Renal pelvis (tissue), 12 donors: ENCODE results near the gene U2AF1L4. TPM values are rescaled to one million over a fixed set of nuclear protein-coding genes. Genes with fewer than 3 reads are reported as not detected.
A peak's percentile ranks its signal among the peaks of the same experiment; 100 is the strongest.

Experiments
- DNase-seq: peaks from one replicate; pipeline ENCODE4 v3.0.0-alpha.2; 2013
- long read RNA-seq, 16 experiments: transcript quantifications; one replicate each; lab custom pipeline, GENCODE V29; 2026
- polyA plus RNA-seq, 3 donors: library from polyadenylated mRNA; unstranded; fragments of 120-200 nt; gene quantifications; one replicate each; pipeline ENCODE4 v1.2.1, GENCODE V29; 2013; ENCODE audit not compliant: insufficient read length in 3 of 3

Gene U2AF1L4
- 10 to 100 TPM; 18.0 to 21.7 (median 19.3) TPM for polyA plus RNA-seq
- long read RNA-seq, donor 1 = 0 reads
- long read RNA-seq, donor 2, partial matches to known transcripts = 0 of 1 reads
- long read RNA-seq, donor 2, other reads (novel, unspliced or antisense) = 0 of 1 reads
- long read RNA-seq, donor 3, partial matches to known transcripts = 0 of 1 reads
- long read RNA-seq, donor 3, other reads (novel, unspliced or antisense) = 0 of 1 reads
- long read RNA-seq, donor 4, partial matches to known transcripts = 0 of 1 reads
- long read RNA-seq, donor 4, other reads (novel, unspliced or antisense) = 0 of 1 reads
- long read RNA-seq, donor 5, partial matches to known transcripts = 0 of 1 reads
- long read RNA-seq, donor 5, other reads (novel, unspliced or antisense) = 0 of 1 reads
- long read RNA-seq, donor 6, partial matches to known transcripts = 0 of 1 reads
- long read RNA-seq, donor 6, other reads (novel, unspliced or antisense) = 0 of 1 reads
- long read RNA-seq, donor 7, partial matches to known transcripts = 0 of 1 reads
- long read RNA-seq, donor 7, other reads (novel, unspliced or antisense) = 0 of 1 reads
- long read RNA-seq, donor 8, partial matches to known transcripts = 0 of 25 reads
- long read RNA-seq, donor 8, other reads (novel, unspliced or antisense) = 25 of 25 reads
- long read RNA-seq, donor 9, partial matches to known transcripts = 0 of 4 reads
- long read RNA-seq, donor 9, other reads (novel, unspliced or antisense) = 0 of 4 reads
- long read RNA-seq, donor 10 = 0 reads
- long read RNA-seq, donor 11 = 0 reads
- long read RNA-seq, donor 12 = 0 reads
- long read RNA-seq, donor 13, partial matches to known transcripts = 0 of 1 reads
- long read RNA-seq, donor 13, other reads (novel, unspliced or antisense) = 0 of 1 reads
- long read RNA-seq, donor 14 = 0 reads
- long read RNA-seq, donor 15, partial matches to known transcripts = 0 of 2 reads
- long read RNA-seq, donor 15, other reads (novel, unspliced or antisense) = 0 of 2 reads
- long read RNA-seq, donor 16, partial matches to known transcripts = 0 of 1 reads
- long read RNA-seq, donor 16, other reads (novel, unspliced or antisense) = 0 of 1 reads

GRCh38 chr19:35745328-35746086 lies at the start of gene U2AF1L4, which contains the start of gene PSENEN:
Gene U2AF1L4, minus strand, starts transcription at chr19:35745418. Its CDS starts 27 bp downstream, at chr19:35745391.
Gene PSENEN, plus strand, starts transcription at chr19:35745651. Its CDS starts 280 bp downstream, at chr19:35745931.
- DNase-seq = peak; percentile 99

- DNase-seq = no peak
Observed at GRCh38 chr19:35793381-35794165, 48.4 kb upstream of the U2AF1L4 start.

- DNase-seq = no peak
Observed at GRCh38 chr19:35792888-35793287, 47.7 kb upstream of the U2AF1L4 start.

GRCh38 chr19:35792312-35792711 lies 47.1 kb upstream of the U2AF1L4 start:
- DNase-seq = no peak

- DNase-seq = no peak
Observed at GRCh38 chr19:35791814-35792279, 46.6 kb upstream of the U2AF1L4 start.

GRCh38 chr19:35790981-35791813 lies 46.0 kb upstream of the U2AF1L4 start:
- no peak for DNase-seq

- DNase-seq = no peak
Observed at GRCh38 chr19:35789978-35790944, 45.0 kb upstream of the U2AF1L4 start.

- DNase-seq = no peak
Observed at GRCh38 chr19:35789195-35789977, 44.2 kb upstream of the U2AF1L4 start.

GRCh38 chr19:35788205-35788960 lies 43.2 kb upstream of the U2AF1L4 start:
- DNase-seq = no peak

- no peak for DNase-seq
Observed at GRCh38 chr19:35787227-35787799, 42.1 kb upstream of the U2AF1L4 start.

GRCh38 chr19:35786299-35787160 lies 41.3 kb upstream of the U2AF1L4 start:
- DNase-seq = no peak

- DNase-seq = no peak
Observed at GRCh38 chr19:35785339-35785627, 40.1 kb upstream of the U2AF1L4 start.

- DNase-seq = no peak
Observed at GRCh38 chr19:35784503-35785338, 39.5 kb upstream of the U2AF1L4 start.
